GM19025 (cell line): ENCODE data around the gene BBS5.
"Not testable (repeated sequence)": the region's sequence is repeated elsewhere in the genome, so short reads cannot be mapped to it uniquely, and the experiment has no call there.

Experiments used
- ATAC-seq: cut with Tn5 transposase; IDR thresholded peaks from one replicate; pipeline ENCODE4 v1.9.1; 2021; ENCODE audit warnings: mild to moderate bottlenecking, low read depth, moderate library complexity; ENCODE audit not compliant: unreplicated experiment

The BBS5 gene

GRCh38 chr2:169539460-169539859 lies 60.2 kb downstream of the BBS5 start:
- not testable (repeated sequence) for ATAC-seq

DNA sequence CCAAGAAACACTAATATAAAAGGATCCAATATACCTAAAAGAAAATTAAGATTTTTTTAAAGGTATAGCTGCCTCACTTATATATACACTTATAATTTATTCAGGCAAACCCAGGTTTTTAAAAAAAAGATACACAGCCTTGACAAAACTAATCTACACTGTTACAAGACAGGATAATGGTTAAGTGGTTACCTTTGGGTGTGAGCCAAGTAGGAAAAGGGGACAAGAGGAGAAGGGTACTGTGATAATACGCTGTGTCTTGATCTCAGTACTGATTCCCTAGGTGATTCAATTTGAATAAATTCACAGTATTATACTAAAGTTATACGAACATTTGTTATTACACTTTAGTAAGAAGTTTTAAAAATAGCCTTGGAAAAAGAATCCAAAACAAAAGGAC lies 60.9 kb downstream of the BBS5 start:
- no peak for ATAC-seq

- no peak for ATAC-seq
Measured at GRCh38 chr2:169542433-169542832, 63.1 kb downstream of the BBS5 start.

GRCh38 chr2:169546756-169547155 lies 67.5 kb downstream of the BBS5 start:
- no peak for ATAC-seq
